OCI-LY7 (cell line): ENCODE results near the gene SLC30A2. TPM values are rescaled to one million over a fixed set of nuclear protein-coding genes. Genes with fewer than 3 reads are reported as not detected.

Experiments used
- BruUV-seq: library from RNA; stranded (reverse); fragments of 400-500 nt; replicated peaks from 2 replicates; lab custom pipeline; 2021; lab: Mats Ljungman, UMichigan
- CTCF ChIA-PET: fragments of 300-600 bp; sonication (Branson Sonifier 250); formaldehyde crosslinking; loops from one replicate; lab custom pipeline; 2022; ENCODE audit warnings: antibody characterized with exemption; ENCODE audit not compliant: unreplicated experiment; lab: Charles Lee
- POLR2A ChIA-PET: fragments of 300-600 bp; sonication (Branson Sonifier 250); formaldehyde crosslinking; loops from one replicate; lab custom pipeline; 2022; ENCODE audit warnings: antibody characterized with exemption; lab: Charles Lee
- DNase-seq: peaks from one replicate; pipeline ENCODE4 v3.0.0-alpha.2; 2015; ENCODE audit warnings: low spot score
- H2AFZ ChIP-seq: fragments of 200-600 bp; sonication (generic), shearing (Covaris generic); 2 replicates; pipeline ENCODE4 v1.6.1; 2014; ENCODE audit warnings: mild to moderate bottlenecking, antibody characterized with exemption, low read length, moderate library complexity
- H3K27ac ChIP-seq: fragments of 200-600 bp; sonication (generic); 2 replicates; pipeline ENCODE4 v1.5.1; 2014; ENCODE audit warnings: mixed run types, low read depth, mild to moderate bottlenecking, moderate library complexity, low read length, inconsistent platforms; ENCODE audit not compliant: poor library complexity, severe bottlenecking
- H3K36me3 ChIP-seq: fragments of 200-600 bp; sonication (generic); 2 replicates; pipeline ENCODE4 v1.6.1; 2014; ENCODE audit warnings: mild to moderate bottlenecking, antibody characterized with exemption, low read length, moderate library complexity, mixed read lengths; ENCODE audit not compliant: insufficient read depth
- H3K4me1 ChIP-seq: fragments of 200-600 bp; sonication (generic); 2 replicates; pipeline ENCODE4 v1.5.1; 2014; ENCODE audit warnings: mild to moderate bottlenecking, low read length; ENCODE audit not compliant: insufficient read depth, poor library complexity, severe bottlenecking
- H3K4me2 ChIP-seq: fragments of 200-600 bp; sonication (generic); 2 replicates; pipeline ENCODE4 v1.6.1; 2014; ENCODE audit warnings: mild to moderate bottlenecking, low read length
- H3K4me3 ChIP-seq: fragments of 200-600 bp; sonication (generic); 2 replicates; pipeline ENCODE4 v1.5.1; 2014; ENCODE audit warnings: mild to moderate bottlenecking, low read depth, low read length; ENCODE audit not compliant: poor library complexity, severe bottlenecking
- H3K79me2 ChIP-seq: fragments of 200-600 bp; sonication (generic); 2 replicates; pipeline ENCODE4 v1.6.1; 2016; ENCODE audit warnings: low read depth, mild to moderate bottlenecking, low read length, moderate library complexity, mixed read lengths; ENCODE audit not compliant: insufficient read depth
- H3K9me2 ChIP-seq: fragments of 200-600 bp; sonication (generic); 2 replicates; pipeline ENCODE4 v1.6.1; 2016; ENCODE audit warnings: mild to moderate bottlenecking, low read length, mixed read lengths; ENCODE audit not compliant: insufficient read depth
- H3K9me3 ChIP-seq: fragments of 200-600 bp; sonication (generic); 2 replicates; pipeline ENCODE4 v1.6.1; 2014; ENCODE audit warnings: mild to moderate bottlenecking, mixed run types, low read length, mixed read lengths
- H4K20me1 ChIP-seq: fragments of 200-600 bp; sonication (generic); 2 replicates; pipeline ENCODE4 v1.6.1; 2014; ENCODE audit warnings: mild to moderate bottlenecking, antibody characterized with exemption, low read length, moderate library complexity, mixed read lengths; ENCODE audit not compliant: insufficient read depth
- EZH2phosphoT487 ChIP-seq: fragments of 200-600 bp; sonication (generic); IDR thresholded peaks from 2 replicates; pipeline ENCODE4 v1.6.1; 2018; ENCODE audit warnings: low read depth, borderline replicate concordance, mild to moderate bottlenecking, mixed run types, antibody characterized with exemption, low read length, moderate library complexity, mixed read lengths
- intact Hi-C: fragments of 100-400 bp; cut with micrococcal nuclease; formaldehyde crosslinking; loops from one replicate; pipeline ENCODE4 v1.10.0; 2022; ENCODE audit not compliant: unreplicated experiment
- total RNA-seq, 2 experiments: library from RNA; depleted of rRNA in 1 of 2; stranded (reverse); fragments of >200 nt in 1 of 2; shearing (Covaris generic) in 1 of 2; gene quantifications; 2 replicates each; pipeline ENCODE4 v1.2.3, GENCODE V29; 2014 to 2022
- TF ChIP-seq, protein P1 (sequence below): fragments of 200-600 bp; sonication (generic); conservative IDR thresholded peaks from 2 replicates; pipeline ENCODE4 v1.5.1; 2014; ENCODE audit warnings: mild to moderate bottlenecking, antibody characterized with exemption, low read length, moderate library complexity, mixed read lengths

Gene SLC30A2
- total RNA-seq, 2 experiments from 2014 or later: not detected

DNA sequence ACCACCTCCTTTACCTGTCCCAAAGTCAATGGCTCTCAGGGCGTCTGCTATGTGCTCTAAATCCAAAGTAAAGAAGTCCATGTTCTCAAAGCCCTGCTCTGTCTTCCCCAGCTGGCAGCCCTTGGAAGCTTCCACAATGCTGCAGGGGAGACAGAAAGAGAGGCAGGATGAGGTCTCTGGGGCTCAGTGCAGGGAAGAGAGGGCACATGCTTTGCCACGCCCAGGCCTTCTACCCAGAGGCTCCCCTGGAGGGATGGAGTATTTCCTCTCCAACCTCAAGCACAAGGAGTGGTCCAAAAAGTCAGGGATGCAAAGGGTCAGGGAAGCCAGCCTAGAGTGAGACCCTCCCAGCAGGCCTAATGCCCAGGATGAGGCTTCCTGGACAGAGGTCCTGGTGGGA lies 11.3 kb upstream of the SLC30A2 start:
- H3K9me3 ChIP-seq: no peaks in the 10 kb centered on the region
- no peak for TF ChIP-seq EZH2phosphoT487
- TF ChIP-seq, protein P1, sequence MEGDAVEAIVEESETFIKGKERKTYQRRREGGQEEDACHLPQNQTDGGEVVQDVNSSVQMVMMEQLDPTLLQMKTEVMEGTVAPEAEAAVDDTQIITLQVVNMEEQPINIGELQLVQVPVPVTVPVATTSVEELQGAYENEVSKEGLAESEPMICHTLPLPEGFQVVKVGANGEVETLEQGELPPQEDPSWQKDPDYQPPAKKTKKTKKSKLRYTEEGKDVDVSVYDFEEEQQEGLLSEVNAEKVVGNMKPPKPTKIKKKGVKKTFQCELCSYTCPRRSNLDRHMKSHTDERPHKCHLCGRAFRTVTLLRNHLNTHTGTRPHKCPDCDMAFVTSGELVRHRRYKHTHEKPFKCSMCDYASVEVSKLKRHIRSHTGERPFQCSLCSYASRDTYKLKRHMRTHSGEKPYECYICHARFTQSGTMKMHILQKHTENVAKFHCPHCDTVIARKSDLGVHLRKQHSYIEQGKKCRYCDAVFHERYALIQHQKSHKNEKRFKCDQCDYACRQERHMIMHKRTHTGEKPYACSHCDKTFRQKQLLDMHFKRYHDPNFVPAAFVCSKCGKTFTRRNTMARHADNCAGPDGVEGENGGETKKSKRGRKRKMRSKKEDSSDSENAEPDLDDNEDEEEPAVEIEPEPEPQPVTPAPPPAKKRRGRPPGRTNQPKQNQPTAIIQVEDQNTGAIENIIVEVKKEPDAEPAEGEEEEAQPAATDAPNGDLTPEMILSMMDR: no peak
- H3K9me2 ChIP-seq: no peaks in the 10 kb centered on the region
- no peaks in the 10 kb centered on the region for H3K36me3 ChIP-seq
- intact Hi-C loops: no loop called here
- no peaks in the 10 kb centered on the region for H3K79me2 ChIP-seq
- no peak for DNase-seq
- H4K20me1 ChIP-seq: no peaks in the 10 kb centered on the region
- no peak overlapping the region for H3K4me3 ChIP-seq
- no peak overlapping the region for H3K4me2 ChIP-seq
- no peak overlapping the region for H3K27ac ChIP-seq
- H3K4me1 ChIP-seq: no peaks in the 10 kb centered on the region
- ChIA-PET POLR2A (no interaction called here), CTCF (no interaction called here)
- no TSS peak for BruUV-seq
- H2AFZ ChIP-seq: no peak overlapping the region

DNA sequence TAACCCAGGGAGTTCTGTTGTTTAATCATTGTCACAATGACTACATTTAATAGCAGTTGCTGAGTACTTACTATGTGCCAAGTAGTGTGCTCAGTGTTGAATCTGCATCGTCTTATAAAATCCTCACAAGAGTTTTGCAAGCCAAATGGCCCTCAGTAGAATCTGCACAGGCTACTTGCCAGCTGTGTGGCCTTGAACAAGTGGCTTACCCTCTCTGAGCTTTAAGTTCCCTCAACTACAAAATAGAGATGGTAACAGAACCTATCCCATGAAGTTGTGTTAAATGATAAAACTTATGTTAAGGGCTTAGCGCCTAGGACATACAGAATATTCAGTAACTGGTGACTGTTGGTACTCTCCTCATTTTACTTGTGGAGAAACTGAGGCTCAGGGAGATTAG lies 9.1 kb upstream of the SLC30A2 start:
- ChIA-PET CTCF (no interaction called here), POLR2A (interaction anchor here (1.2 kb wide), 1 partner anchor 33 kb away, joined by 4 read pairs; no protein-coding TSS in a partner anchor)
- Histone ChIP-seq H4K20me1 (no peaks in the 10 kb centered on the region), H3K36me3 (no peaks in the 10 kb centered on the region), H3K79me2 (no peaks in the 10 kb centered on the region), H3K9me2 (no peaks in the 10 kb centered on the region), H3K4me1 (no peaks in the 10 kb centered on the region), H2AFZ (no peak overlapping the region), H3K4me3 (no peak overlapping the region), H3K9me3 (no peaks in the 10 kb centered on the region), H3K27ac (no peak overlapping the region), H3K4me2 (no peak overlapping the region)
- intact Hi-C loops: no loop called here
- no peak for TF ChIP-seq EZH2phosphoT487
- TF ChIP-seq, protein P1: no peak
- no peak for DNase-seq
- no TSS peak for BruUV-seq

DNA sequence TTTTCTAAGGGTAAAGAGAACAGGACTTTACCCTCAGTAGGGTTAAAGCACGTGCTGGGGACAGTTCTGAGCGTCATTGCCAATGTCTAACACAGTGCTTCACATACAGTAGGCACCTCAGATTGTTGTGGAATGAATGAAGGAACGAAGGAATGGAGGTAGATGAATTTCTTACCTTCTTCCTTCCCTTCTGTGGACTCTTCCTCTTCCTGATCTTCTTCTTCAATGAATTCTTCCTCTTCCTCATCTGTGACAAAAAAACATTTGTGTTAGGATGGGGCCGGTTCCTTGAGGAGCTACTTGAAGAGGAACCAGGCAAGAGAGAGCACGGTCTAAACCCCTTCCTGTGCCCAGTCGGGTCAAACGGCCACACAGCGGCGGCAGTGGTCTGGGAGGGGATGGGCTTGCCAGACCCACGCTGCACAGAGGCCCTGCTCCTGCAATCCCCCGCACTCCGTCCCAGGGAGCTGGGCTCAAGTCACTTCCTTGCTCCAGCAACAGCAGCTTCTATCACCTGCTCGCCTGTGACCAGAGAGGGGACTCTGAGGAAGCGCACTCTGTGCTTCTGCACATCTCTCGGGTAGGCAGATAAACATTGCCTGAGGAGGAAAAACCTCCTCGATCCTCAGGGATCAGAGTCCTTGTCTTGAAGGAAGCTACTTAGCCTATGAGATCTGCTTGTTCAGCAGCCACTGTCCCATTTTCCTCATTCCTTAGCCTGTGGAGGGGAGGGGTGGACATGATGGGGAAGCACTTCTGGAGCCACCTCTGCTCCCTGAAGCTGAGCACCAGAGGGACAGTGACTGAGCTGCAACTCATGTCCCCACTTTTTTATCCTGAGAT lies 8.0 kb upstream of the SLC30A2 start:
- H3K36me3 ChIP-seq: no peaks in the 10 kb centered on the region
- no peaks in the 10 kb centered on the region for H3K9me2 ChIP-seq
- no peak overlapping the region for H3K4me2 ChIP-seq
- no peak overlapping the region for H3K4me3 ChIP-seq
- H3K9me3 ChIP-seq: no peaks in the 10 kb centered on the region
- no TSS peak for BruUV-seq
- CTCF ChIA-PET: no interaction called here
- no peaks in the 10 kb centered on the region for H3K79me2 ChIP-seq
- POLR2A ChIA-PET: interaction anchor here (1.2 kb wide), 1 partner anchor 34 kb away, joined by 4 read pairs; no protein-coding TSS in a partner anchor
- intact Hi-C loops: no loop called here
- TF ChIP-seq, protein P1: no peak
- TF ChIP-seq EZH2phosphoT487: no peak
- no peak for DNase-seq
- no peak overlapping the region for H2AFZ ChIP-seq
- H3K27ac ChIP-seq: no peak overlapping the region
- no peaks in the 10 kb centered on the region for H3K4me1 ChIP-seq
- no peaks in the 10 kb centered on the region for H4K20me1 ChIP-seq
